NCI-H2196 (cell line): ENCODE measurements around the gene TEX52.
A peak's percentile ranks its signal among the peaks of the same experiment; 100 is the strongest.

ENCODE experiments used
- DNase-seq: peaks from one replicate; lab custom pipeline; 2025; ENCODE audit not compliant: unreplicated experiment; lab: John Stamatoyannopoulos, UW

TEX52 gene

GRCh38 chr12:2857021-2857431, at the start of gene TEX52:
TEX52 (minus strand) TSS chr12:2857039; CDS start chr12:2857026, 13 bp downstream.
- peak; percentile 20 for DNase-seq

- DNase-seq = peak; percentile 2
Observed at GRCh38 chr12:2904260-2904659, 47.4 kb upstream of the TEX52 start.

GRCh38 chr12:2902272-2902880, 45.5 kb upstream of the TEX52 start:
- DNase-seq = peak; percentile 53

GRCh38 chr12:2900642-2901041, 43.8 kb upstream of the TEX52 start:
- DNase-seq = no peak

GRCh38 chr12:2897418-2897817, 40.6 kb upstream of the TEX52 start:
- no peak for DNase-seq

- DNase-seq = no peak
Observed at GRCh38 chr12:2895511-2895910, 38.7 kb upstream of the TEX52 start.

- DNase-seq = no peak
Observed at GRCh38 chr12:2895051-2895451, 38.2 kb upstream of the TEX52 start.

GRCh38 chr12:2893007-2893406, 36.2 kb upstream of the TEX52 start:
- DNase-seq = no peak

- no peak for DNase-seq
Observed at GRCh38 chr12:2892246-2892645, 35.4 kb upstream of the TEX52 start.

GRCh38 chr12:2891240-2892053, 34.6 kb upstream of the TEX52 start:
- DNase-seq = no peak

- DNase-seq = peak; percentile 86
Observed at GRCh38 chr12:2890388-2891239, 33.8 kb upstream of the TEX52 start, which contains the start of gene TULP3. TULP3 (plus strand) TSS chr12:2890891; CDS start chr12:2890948, 57 bp downstream.

GRCh38 chr12:2890001-2890387, 33.2 kb upstream of the TEX52 start:
- no peak for DNase-seq

- no peak for DNase-seq
Observed at GRCh38 chr12:2886768-2887450, 30.1 kb upstream of the TEX52 start.

GRCh38 chr12:2884810-2885209, 28.0 kb upstream of the TEX52 start:
- DNase-seq = no peak

- no peak for DNase-seq
Observed at GRCh38 chr12:2879853-2880252, 23.0 kb upstream of the TEX52 start.

- peak; percentile 61 for DNase-seq
Observed at GRCh38 chr12:2877953-2878732, 21.3 kb upstream of the TEX52 start.

GRCh38 chr12:2877047-2877952, 20.5 kb upstream of the TEX52 start, which contains the start of the genes FOXM1 and RHNO1:
FOXM1 (minus strand) TSS chr12:2877174; CDS start chr12:2874478, 2,696 bp downstream.
RHNO1 (plus strand) TSS chr12:2877223; CDS start chr12:2885367, 8,144 bp downstream.
- peak; percentile 69 for DNase-seq

- no peak for DNase-seq
Observed at GRCh38 chr12:2876431-2877046, 19.7 kb upstream of the TEX52 start.
